Measurements from ENCODE around the gene DOCK1.
A peak's percentile ranks its signal among the peaks of the same experiment; 100 is the strongest.

The DOCK1 gene

GRCh38 chr10:127242914-127243313 is 337.7 kb downstream of the DOCK1 start:
- no peak for DNase-seq

DNA sequence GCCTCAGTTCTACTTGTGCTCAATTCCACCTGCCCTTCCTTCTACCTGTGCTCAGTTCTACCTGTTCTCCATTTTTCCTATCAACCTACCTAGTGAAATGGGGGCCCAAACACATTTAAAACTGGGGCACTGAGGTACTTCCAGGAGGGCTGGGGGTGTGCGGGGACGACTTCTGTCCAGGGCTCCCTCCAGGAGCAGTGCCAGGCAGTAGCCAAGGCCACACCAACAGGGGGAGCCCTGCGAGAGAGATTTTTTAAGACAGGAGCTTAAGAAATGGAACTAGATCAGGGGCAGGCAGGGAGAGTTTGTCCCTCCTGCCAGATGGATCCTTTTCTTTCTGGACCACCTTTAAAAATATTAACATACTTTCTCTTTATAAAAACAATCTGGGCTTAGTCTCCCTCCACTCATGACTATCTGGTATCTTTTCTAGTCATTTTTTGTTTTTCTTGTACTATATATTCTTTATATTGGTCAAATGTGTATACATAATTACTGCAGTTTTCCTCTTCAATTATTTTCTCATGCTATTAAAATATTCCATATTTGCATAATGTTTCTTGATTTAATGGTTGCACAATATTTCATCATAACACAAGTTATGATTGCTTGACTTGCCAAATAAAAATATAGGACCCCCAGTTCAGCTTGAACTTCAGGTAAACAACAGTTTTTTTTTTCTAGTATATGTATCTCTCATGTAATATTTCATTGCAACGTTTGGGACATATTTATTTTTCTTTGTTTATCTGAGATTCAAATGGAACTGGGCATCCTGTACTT is 338.5 kb downstream of the DOCK1 start:
- peak; percentile 39 for DNase-seq

GRCh38 chr10:127245456-127245855 is 340.2 kb downstream of the DOCK1 start:
- DNase-seq: no peak

- no peak for DNase-seq
Observed at GRCh38 chr10:127250031-127250430, 344.8 kb downstream of the DOCK1 start.

DNA sequence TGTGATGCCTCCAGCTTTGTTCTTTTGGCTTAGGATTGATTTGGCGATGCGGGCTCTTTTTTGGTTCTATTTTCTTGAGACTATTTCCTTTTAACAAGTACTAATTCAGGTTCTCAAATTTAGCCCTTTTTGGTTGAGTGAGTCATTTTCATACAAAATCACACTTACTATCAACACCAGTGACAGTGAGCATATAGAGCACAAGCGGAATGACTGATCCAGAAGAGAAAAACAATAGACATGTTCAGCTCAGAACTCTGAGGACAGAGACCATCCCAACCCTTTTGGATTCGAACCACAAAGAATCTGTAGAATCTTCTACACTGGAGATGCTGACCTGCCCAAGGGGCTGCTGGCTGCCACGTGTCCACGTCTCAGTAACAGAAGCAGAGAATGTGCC is 347.6 kb downstream of the DOCK1 start:
- no peak for DNase-seq

DNA sequence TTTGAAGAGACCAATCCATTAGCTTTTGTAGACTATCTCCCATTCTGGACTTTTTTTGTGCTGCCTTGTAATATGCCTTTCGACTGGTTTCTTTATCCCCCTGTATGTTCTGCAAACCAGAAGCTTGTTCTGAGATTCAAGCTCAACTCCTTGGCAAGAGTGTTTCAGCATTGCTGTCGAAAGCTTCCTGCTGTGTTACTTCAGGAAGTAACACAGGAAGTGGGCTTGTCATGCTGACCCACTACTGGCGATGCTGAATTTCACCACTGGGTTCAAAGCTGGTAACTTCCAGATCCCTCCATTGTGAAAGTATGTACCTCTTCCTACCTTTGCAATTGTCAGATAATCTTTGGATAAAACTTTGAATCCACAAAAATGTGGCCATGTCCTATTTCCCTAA is 349.0 kb downstream of the DOCK1 start:
- peak; percentile 20 for DNase-seq

DNA sequence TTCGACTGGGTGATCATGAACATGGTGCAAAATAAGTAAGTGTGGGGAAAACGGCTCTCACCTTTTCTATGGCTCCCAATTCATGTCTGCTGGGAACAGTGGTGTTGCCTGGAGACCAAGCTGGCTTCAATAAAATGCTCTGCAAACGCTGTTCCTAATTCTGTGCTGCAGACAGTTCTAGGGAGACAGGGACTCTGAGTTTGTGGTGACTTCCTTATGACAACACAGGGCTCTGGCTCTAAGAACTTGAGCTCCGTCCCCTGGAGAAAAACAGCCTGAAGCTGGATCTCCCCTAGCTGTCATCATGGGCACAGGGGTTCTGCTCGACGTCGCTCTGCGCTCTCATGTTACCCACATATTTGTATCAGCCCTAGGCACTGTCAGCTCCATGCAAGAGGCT is 352.2 kb downstream of the DOCK1 start:
- DNase-seq: no peak

DNA sequence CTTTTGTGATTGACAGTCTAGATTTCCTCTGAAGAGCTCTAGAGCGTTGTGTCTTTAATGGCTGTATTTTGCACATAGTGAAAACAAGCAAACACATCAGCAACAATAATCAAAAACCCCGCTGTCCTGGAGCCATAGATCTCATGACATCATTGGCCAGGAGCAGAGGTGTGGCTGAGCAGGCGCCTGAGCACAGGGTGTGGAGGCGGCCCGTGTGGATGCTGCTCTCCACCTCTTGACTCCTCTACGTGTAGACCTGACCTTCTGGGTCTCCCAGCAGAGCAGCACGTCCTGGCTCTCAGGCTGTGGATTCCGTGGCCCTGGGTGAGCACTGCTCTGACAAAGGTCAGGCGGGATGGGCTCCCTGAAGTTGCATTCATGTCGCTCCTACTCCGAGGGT is 354.1 kb downstream of the DOCK1 start:
- no peak for DNase-seq

DNA sequence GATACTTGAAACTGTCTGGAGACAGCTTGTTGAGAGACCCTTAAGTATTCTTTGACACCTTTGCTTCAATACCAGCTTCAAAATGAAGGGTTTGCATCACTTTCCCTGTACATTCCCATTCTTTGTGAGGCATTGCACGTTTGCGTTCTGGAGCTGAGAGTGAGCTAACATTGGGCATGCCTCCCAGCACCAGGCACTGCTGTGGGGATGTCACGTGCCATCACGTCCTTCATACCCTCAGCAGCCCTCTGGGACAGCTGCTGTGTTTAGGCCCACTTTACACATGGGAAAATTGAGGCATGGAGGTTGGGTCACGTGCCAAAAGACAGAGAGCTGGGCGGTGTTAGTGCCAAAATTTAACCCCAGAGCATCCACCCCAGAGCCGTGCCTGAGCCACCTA is 357.4 kb downstream of the DOCK1 start:
- DNase-seq: no peak

DNA sequence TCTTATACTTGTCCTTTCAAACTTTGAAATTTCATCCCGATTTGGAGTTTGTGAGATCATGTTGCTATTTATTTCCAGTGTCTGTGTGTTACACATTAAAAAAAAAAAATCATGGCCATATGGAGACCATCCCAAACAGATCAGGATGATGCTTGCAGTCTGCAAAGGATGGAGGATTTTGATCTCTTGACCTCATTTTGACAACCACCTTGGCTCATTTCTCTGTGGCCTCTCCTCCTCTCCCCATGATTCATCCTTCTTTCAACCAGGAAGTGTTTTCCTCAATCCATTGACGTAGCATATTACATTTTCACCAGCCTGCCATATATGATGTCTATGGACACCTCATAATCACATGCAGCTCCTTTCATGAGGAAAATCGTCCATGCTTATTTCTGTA is 360.1 kb downstream of the DOCK1 start:
- DNase-seq: no peak

GRCh38 chr10:127266431-127266830 is 361.2 kb downstream of the DOCK1 start:
- DNase-seq: no peak

DNA sequence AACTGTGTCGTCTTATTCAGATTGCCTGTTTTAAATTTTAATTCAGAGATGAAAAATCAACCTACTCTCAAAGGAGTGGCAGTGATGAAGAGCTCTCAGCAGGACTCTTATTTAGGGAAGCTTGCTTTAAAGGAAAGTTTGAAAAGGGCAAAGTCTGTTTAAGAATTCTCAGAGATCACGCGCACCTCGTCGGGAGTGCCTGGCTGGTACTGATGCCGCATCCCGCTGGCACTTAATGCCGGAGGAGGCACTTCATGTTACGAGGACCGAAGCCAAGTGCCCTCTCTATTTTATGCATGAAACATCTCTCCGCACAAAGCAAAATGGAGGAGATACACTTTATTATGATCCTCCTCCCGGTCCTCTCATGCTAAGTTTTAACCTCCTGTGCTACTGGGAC is 362.2 kb downstream of the DOCK1 start:
- no peak for DNase-seq

GRCh38 chr10:127272076-127272475 is 366.8 kb downstream of the DOCK1 start:
- DNase-seq: no peak

DNA sequence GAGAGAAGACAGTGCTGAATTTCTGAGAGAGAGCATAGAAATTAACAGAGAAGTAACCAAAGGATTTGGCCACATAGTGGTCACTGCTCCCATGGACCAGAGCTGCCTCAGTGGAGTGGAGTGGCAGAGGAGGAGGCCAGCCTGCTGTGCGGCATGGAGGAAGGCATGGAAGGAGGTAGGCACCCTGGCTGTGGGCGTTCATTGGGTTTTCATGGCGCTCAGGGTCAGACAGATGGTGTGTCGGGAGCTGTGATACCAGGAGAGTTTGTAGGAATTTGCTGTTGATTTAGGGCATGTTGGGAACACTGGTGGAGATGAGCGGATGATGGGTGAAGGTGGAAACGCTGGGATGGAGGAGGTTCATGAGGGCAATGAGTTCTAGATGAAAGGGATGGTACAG is 370.0 kb downstream of the DOCK1 start:
- DNase-seq: no peak

GRCh38 chr10:127275793-127276450 is 370.7 kb downstream of the DOCK1 start:
- no peak for DNase-seq

DNA sequence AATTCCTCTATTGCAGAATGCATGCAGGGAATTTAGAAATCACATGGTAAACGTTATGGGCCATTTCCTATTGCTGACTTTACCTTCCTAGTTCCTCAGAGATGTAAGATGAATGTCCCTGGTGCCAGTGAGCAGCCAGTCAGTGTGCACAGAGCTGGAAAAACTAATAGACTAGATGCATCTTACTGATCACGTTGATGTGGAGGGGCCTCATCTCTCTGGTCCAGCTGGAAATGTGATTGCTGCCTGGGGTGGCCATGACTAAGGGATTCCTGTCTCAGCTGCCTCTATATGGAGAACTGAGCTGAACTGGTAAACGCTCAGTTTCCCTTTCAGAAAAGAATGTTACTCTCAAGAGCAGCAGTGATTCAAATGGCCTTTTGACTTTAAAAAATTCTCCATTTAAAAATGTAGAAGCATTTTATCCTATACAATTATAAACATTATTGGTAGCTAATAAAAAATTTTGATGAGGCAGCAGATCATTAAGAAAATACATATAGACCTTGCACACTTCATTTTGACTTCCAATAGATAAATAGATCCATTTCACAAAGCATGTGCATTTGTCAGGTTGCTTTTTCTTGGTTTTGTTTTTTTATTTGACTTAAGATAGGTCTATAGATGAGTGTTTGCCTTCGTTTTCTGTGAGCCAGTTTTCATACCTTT is 371.7 kb downstream of the DOCK1 start:
- no peak for DNase-seq

- no peak for DNase-seq
Observed at GRCh38 chr10:127278001-127278400, 372.8 kb downstream of the DOCK1 start.

DNA sequence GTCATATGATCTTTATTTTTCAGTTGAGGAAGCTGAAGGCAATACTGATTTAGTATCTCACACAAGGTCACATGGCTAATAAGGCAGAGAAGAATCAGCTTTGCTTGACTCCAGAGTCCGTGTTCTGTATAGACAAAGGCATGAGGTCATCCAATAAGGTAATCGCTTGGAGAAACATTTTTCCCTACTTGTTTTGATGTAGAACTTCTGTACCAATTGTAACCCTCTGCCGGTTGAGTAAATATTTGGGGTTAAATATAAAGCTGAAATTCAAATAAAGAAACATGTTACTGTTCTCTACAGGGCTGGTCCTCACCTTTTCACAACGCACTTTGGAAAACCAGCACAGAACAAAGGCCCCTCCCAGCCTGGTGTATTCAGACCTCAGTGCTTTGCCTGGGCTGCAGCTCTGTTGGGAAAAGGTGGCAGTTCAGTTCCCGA is 374.1 kb downstream of the DOCK1 start:
- no peak for DNase-seq

DNA sequence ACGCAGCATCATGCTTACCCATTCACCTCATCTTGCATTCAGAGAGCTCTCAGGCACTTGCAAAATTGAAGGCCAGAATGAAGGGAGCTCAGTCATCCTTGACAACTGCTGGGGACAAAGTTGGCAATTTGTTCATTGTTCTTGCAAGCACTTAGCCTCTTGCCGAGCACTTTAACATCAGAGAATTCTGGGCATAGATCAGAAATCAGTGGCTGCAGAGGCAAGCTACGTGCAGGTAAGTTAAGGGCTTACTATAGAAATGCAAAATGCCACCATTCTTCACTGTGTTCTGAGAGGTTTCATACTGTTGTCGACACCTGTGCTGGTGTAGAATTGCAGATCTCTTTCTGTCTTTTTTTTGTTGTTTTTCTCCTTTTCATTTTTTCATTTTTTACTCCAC is 375.2 kb downstream of the DOCK1 start:
- DNase-seq: no peak

GRCh38 chr10:127283017-127283416 is 377.8 kb downstream of the DOCK1 start:
- DNase-seq: no peak

DNA sequence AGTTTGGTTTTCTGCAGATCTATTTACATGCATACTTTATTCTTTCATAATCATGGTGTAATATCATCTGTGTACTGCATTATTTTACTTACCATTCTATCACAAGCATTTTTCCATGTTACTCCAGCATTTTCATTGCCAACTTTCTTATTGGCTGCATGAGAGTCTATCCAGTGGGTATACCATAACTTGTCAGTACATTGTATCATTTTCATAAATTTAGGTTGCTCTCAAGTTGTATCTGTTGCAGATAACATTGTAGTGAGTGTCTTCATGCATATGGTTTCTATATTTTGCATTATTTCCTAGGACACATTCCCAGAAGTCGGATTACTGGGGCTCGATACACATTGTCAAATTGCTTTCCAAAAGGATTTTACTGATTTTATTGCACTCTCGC is 378.3 kb downstream of the DOCK1 start:
- DNase-seq: no peak

DNA sequence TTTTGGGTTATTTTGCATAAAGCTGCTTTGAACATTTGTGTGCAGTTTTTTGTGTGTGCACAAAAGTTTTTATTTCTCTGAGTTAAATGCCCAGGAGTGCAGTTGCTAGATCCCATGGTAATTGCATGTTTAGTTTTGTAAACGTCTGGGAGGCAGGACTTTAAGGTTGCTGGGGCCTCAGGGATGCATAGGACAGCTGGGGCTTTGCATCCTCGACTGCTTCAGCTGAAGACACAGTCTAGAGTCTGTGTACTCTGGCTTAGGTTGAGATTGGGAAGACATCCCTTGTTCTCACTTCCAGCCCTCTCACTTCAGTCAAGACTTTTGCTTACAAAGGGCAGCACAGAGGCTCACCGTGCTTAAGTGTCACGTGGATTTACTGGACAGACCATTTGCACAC is 385.6 kb downstream of the DOCK1 start:
- DNase-seq: no peak

DNA sequence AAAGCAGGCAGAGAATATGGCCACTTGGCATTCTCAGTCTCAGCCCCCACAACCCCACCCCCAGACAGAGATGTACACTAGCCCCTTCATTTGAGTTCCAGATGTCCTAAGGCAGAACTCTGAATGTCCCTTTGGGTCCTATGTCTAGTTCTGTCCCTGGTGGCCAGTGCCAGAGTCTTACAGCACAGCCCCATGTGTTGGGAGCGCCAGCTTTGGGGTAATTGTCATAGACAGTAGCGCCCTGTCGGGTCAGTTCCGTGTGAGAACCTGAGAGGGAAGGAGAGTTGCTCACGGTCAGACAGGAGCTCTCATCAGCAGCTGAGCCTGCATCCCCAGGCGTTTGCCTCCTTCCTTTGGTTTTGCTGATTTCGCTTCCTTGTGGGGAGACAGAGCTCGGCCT is 386.1 kb downstream of the DOCK1 start:
- no peak for DNase-seq

- DNase-seq: no peak
Observed at GRCh38 chr10:127292888-127293287, 387.7 kb downstream of the DOCK1 start.
